Neutrophil (primary cell): ENCODE data around the gene ABHD1.

Source experiments
- H3K27ac ChIP-seq: fragments of 200-600 bp; sonication (generic); 2 replicates; pipeline ENCODE4 v1.5.1; 2016; ENCODE audit warnings: mild to moderate bottlenecking, moderate library complexity
- H3K27me3 ChIP-seq: fragments of 200-600 bp; sonication (generic); 2 replicates; pipeline ENCODE4 v1.6.0; 2016; ENCODE audit warnings: mild to moderate bottlenecking
- H3K36me3 ChIP-seq: fragments of 200-600 bp; sonication (generic); 2 replicates; pipeline ENCODE4 v1.5.1; 2017
- H3K4me1 ChIP-seq, 2 experiments: fragments of 200-600 bp in 1 of 2; sonication (generic) in 1 of 2; 1 replicate in 1 of 2; 2 replicates in 1 of 2; pipeline versions ENCODE4 v1.5.1 to v1.6.1; 2013 to 2016; ENCODE audit warnings: low read depth in 1 of 2, low read length in 1 of 2, mild to moderate bottlenecking in 1 of 2, moderate library complexity in 1 of 2; ENCODE audit not compliant: control insufficient read depth in 1 of 2, insufficient read depth in 1 of 2
- H3K4me3 ChIP-seq, 2 experiments: fragments of 200-600 bp in 1 of 2; sonication (generic) in 1 of 2; 1 replicate in 1 of 2; 2 replicates in 1 of 2; pipeline ENCODE4 v1.5.1; 2013 to 2016; ENCODE audit warnings: low read depth in 1 of 2, low read length in 1 of 2, mild to moderate bottlenecking in 1 of 2, moderate library complexity in 1 of 2
- H3K9me3 ChIP-seq: fragments of 200-600 bp; sonication (generic); 2 replicates; pipeline ENCODE4 v1.5.1; 2016
- TF ChIP-seq, protein P1 (sequence below): fragments of 200-600 bp; sonication (generic); IDR thresholded peaks from 2 replicates; pipeline ENCODE4 v1.5.1; 2016; ENCODE audit warnings: antibody characterized with exemption

ABHD1 gene

GRCh38 chr2:27091746-27092695, 31.6 kb upstream of the ABHD1 start:
- no peaks in the 10 kb centered on the region for H3K27me3 ChIP-seq
- H3K27ac ChIP-seq, result no peak overlapping the region
- H3K9me3 ChIP-seq, result no peaks in the 10 kb centered on the region
- no peaks in the 10 kb centered on the region for H3K36me3 ChIP-seq
- H3K4me3 ChIP-seq, result no peak overlapping the region
- H3K4me1 ChIP-seq, result peaks cover 15 to 16% of the 10 kb centered on the region in 2 experiments
- TF ChIP-seq, protein P1, sequence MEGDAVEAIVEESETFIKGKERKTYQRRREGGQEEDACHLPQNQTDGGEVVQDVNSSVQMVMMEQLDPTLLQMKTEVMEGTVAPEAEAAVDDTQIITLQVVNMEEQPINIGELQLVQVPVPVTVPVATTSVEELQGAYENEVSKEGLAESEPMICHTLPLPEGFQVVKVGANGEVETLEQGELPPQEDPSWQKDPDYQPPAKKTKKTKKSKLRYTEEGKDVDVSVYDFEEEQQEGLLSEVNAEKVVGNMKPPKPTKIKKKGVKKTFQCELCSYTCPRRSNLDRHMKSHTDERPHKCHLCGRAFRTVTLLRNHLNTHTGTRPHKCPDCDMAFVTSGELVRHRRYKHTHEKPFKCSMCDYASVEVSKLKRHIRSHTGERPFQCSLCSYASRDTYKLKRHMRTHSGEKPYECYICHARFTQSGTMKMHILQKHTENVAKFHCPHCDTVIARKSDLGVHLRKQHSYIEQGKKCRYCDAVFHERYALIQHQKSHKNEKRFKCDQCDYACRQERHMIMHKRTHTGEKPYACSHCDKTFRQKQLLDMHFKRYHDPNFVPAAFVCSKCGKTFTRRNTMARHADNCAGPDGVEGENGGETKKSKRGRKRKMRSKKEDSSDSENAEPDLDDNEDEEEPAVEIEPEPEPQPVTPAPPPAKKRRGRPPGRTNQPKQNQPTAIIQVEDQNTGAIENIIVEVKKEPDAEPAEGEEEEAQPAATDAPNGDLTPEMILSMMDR, result no peak

GRCh38 chr2:27092696-27093429, 30.8 kb upstream of the ABHD1 start:
- Histone ChIP-seq H3K4me1 (peaks cover 11 to 12% of the 10 kb centered on the region in 2 experiments), H3K27me3 (no peaks in the 10 kb centered on the region), H3K9me3 (no peaks in the 10 kb centered on the region), H3K27ac (no peak overlapping the region), H3K36me3 (no peaks in the 10 kb centered on the region), H3K4me3 (no peak overlapping the region)
- TF ChIP-seq, protein P1, result no peak

DNA sequence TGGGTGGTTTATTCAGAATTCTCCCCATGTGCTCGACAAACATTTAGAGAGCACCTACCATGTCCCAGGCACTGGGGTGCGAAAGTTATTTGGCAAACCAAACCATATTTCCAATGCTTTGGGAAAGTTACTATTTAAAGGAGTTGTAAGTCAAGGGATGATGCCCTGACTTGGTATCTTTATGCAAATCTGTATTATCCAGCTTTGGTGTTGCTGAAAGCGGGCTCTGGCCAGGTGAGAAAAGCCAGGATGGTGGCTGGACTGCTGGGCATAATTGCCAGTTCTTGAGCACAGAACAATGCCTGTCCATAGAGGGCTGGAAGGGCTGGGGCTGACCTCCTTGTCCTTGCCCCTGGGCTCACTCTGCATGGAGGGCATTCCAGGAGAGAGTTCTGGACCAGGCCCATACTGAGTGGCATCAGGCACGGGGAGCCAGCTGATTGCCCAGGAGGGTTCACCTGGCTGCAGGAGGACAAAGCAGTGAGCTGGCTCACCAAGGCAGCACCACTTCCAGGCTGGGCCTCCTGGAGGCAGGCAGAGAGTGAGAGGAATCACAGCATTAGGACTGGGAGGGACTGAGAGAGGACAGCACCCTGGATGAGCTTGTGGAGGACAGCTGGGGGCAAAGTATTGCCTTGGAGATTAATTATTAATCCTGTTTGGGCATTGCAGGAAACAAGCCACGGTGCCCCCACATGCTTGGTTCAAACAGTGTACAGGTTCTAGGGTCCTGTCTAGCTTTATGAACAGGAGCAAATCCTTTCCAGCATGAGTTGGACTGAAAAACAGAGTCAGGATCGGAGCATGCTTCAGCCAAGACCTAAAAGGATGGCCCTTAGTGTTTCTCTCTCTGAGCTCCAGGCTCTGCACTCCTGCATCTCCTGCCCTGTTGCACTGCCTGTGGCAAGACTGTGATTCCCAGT, 29.9 kb upstream of the ABHD1 start:
- H3K9me3 ChIP-seq, result no peaks in the 10 kb centered on the region
- H3K27ac ChIP-seq, result no peak overlapping the region
- H3K27me3 ChIP-seq, result no peaks in the 10 kb centered on the region
- H3K36me3 ChIP-seq, result no peaks in the 10 kb centered on the region
- H3K4me1 ChIP-seq, result peaks cover 11 to 12% of the 10 kb centered on the region in 2 experiments
- no peak overlapping the region for H3K4me3 ChIP-seq
- TF ChIP-seq, protein P1, result no peak

DNA sequence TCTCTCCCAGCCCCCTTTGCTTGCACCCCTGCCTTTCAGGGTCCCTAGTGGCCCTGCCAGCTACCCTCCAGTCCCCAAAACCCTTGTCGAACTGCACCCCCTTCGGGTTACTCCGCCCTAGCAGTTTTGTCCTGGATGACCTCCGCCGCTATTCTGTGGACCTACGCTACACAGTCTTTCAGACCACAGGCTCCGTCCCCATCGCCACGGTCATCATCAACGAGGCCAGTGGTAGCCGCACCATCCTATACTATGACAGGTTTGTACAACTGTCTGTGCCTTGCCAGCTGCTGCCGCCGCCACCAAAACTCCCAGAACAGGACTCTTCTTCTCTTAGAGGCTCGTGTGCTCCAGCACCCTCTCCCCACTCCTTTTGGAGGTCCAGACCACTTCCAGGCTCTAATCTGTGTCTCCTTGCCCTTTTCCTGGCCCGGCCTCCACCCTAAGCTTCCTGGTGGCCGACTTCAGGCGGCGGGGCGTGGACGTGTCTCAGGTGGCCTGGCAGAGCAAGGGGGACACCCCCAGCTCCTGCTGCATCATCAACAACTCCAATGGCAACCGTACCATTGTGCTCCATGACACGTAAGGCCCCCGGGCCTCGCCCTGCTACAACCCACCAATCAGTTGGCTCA, 29.1 kb upstream of the ABHD1 start:
- H3K27me3 ChIP-seq, result no peaks in the 10 kb centered on the region
- H3K4me1 ChIP-seq, result peaks cover 11 to 12% of the 10 kb centered on the region in 2 experiments
- TF ChIP-seq, protein P1, result no peak
- no peak overlapping the region for H3K4me3 ChIP-seq
- H3K36me3 ChIP-seq, result no peaks in the 10 kb centered on the region
- H3K9me3 ChIP-seq, result no peaks in the 10 kb centered on the region
- no peak overlapping the region for H3K27ac ChIP-seq

DNA sequence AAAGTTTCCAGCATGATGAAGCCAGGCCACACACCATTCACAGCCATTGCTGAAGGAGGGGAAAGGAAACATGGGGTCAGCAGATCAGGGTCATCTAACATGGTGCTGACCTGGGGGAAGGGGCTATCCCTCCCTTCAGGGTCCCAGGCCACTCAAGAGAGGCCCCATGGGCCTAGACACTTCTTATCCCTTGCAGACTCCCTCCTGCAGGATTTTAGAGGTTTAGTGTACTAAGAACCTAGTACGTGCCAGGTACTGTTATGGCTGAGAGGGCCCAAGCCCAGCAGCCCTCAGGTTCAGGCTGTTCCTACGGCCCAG, 28.2 kb upstream of the ABHD1 start:
- TF ChIP-seq, protein P1, result no peak
- no peak overlapping the region for H3K27ac ChIP-seq
- H3K27me3 ChIP-seq, result no peaks in the 10 kb centered on the region
- H3K4me1 ChIP-seq, result peaks cover 11 to 12% of the 10 kb centered on the region in 2 experiments
- no peak overlapping the region for H3K4me3 ChIP-seq
- no peaks in the 10 kb centered on the region for H3K36me3 ChIP-seq
- no peaks in the 10 kb centered on the region for H3K9me3 ChIP-seq
